Stimulated activated CD4-positive, alpha-beta T cell treated with anti-CD3 and anti-CD28 coated beads, Interleukin-1b, Interleukin-23, amount 100 ng/mL, for 24 hours (primary cell): ENCODE measurements around the gene HLA-DQA2.
A peak's percentile ranks its signal among the peaks of the same experiment; 100 is the strongest.
"Not testable (repeated sequence)": the region's sequence is repeated elsewhere in the genome, so short reads cannot be mapped to it uniquely, and the experiment has no call there.

Experiments used
- DNase-seq, 4 experiments: peaks; one replicate each; pipeline ENCODE4 v3.0.0-alpha.2; 2020; ENCODE audit warnings: low read depth in 4 of 4, low spot score in 1 of 4

The HLA-DQA2 gene

DNA sequence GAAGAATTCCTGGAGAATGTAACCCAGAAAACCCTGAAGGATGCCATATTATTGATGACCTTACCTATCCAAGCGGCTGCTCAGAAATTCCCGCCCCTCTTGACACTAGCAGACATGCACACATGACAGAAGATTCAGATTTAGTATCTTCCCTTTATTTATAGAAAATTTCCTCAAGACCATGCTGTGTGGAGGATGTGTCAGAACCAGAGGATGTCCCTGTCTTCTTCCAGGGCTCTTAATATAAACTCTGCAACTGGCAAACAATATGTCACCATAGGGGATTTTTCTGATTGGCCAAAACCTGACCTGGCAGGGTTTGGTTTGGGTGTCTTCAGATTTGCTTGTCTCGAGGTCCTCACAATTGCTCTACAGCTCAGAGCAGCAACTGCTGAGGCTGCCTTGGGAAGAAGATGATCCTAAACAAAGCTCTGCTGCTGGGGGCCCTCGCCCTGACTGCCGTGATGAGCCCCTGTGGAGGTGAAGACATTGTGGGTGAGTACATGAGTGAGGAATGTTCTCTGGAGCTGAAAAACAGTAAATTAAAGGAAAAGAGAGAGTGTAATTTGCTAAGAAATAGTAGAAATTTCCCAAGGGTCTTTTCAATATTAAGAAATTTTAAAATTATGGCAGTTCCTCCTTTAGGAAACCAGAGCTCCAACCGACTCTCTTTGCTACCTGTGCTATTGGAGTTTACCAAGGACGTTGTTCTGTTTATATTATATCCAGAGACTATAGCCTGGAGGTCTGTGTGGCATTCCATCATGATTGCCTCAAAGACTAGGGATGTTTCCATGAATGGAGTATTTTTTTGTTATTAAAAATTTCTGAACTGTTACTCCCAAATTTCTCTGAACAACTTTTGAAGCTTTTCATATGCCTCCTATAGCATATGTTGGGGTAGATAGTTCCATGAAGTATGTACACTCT lies at the start of gene HLA-DQA2:
Gene HLA-DQA2, plus strand, starts transcription at position 361 of the 930 bp plus-strand sequence. Its CDS starts 53 bp downstream, at position 414.
- DNase-seq = no peak

DNA sequence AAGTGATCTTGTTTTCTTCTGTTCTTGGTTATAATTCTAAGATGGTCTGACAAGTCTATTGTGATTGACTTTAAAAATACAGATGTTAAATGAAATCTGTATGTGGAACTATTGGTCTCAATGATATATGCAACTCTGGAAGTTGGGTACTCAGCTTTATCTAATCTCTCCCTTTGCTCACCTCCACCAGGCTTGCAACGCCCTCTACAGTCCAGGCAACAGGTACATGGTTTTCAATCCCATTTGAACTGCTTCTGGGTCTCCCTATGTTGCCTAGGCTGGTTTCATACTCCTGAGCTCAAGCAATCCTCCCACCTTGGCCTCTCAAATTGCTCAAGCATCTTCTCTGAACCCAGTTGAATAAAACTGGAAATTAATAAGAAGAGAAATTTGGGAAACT lies 49.2 kb upstream of the HLA-DQA2 start:
- peak in 2 of 4 experiments; percentile 7 to 23 for DNase-seq

DNA sequence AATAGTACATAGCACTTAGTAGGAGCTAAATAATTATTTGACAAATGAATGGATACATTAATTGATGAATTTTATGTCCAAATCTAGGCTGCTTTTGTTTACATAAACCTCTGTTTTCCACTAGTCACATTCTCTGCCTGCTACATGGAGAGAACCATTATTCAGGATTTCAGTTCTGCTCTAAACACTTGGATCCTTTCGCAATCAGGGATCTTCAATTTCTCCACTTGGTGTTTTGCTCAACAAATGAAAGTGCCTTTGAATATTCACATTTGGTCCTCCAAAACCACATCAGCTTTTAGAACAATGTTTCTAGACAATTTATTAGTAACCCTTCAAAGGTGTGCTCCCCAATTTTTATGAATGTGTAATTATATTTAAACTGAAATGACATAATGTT lies 44.2 kb upstream of the HLA-DQA2 start:
- no peak for DNase-seq

DNA sequence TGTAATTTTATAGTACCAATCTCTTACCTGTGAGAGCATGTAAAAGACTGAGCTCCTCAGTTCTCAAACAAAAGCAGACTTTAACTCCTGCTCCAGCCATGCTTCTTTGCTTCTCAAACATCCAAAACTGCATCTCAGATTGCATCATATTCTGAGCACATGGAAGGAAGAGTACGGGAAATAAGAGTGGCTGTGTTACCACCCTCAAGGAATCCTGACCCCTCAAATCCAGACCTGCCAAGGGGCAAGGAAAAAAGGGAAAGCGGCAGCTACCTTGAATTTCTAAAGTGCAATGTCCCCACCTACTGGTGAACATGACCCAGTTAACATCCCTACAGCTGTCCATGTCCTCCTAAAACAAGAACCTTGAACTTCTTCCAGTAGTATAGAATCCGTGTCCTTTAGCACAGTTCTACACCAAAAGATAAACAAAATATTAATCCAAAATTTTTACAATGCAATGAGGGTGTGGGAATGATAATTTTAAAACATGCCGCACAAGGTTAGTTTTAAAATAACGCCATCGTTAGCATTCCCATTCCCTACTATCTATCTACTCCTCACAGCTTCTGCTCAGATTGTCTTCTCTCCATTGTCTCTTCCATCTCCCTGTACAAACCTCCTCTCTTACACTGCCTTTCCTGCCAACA lies 40.7 kb upstream of the HLA-DQA2 start:
- DNase-seq = peak in 1 of 4 experiments; percentile 7

DNA sequence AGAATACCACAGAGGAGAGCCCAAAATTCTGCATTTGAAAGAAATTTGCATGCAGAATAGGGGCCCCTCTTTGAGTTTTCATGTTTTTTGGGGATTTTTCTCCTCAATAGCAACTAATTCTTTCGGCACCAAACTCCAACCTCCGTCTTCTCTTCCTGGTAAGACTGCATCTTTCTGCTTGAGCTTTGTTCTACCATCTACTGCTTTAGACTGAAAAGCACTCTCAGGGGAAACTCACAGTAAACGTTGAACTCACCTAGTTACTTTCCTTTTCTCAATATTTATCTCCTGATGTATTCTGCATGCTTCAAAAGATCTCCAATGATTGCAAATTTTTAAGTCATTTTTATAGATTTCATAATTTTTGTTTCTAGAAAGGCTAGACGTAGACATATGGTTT lies 37.8 kb upstream of the HLA-DQA2 start:
- no peak for DNase-seq

DNA sequence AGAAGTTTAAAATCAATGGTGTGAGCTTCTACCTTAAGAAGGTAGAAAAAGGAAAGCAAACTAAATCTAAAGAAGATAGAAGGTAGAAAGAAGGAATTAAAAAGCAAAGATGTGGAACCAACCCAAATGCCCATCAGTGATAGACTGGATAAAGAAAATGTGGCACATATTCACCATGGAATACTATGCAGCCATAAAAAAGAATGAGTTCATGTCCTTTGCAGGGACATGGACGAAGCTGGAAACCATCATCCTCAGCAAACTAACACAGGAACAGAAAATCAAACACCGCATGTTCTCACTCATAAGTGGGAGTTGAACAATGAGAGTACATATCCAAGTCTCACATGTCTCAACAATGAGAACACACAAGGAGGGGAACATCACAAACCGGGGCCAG lies 36.0 kb upstream of the HLA-DQA2 start:
- DNase-seq = not testable (repeated sequence)

DNA sequence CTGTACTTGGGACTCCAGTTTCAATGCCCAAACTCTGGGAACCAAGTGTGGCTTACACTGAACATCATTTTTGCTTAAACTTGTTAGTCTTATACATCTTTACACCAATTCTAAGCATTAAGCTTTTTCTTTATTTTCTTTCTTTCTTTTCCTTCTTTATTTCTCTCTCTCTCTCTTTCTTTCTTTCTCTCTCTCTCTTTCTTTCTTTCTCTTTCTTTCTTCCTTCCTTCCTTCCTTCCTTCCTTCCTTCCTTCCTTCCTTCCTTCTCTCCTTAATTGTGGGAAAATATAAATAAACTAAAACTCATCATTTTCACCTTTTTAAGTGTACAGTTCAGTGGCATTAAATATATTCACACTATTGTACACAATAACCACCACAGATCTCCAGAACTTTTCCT lies 31.6 kb upstream of the HLA-DQA2 start:
- no peak for DNase-seq

DNA sequence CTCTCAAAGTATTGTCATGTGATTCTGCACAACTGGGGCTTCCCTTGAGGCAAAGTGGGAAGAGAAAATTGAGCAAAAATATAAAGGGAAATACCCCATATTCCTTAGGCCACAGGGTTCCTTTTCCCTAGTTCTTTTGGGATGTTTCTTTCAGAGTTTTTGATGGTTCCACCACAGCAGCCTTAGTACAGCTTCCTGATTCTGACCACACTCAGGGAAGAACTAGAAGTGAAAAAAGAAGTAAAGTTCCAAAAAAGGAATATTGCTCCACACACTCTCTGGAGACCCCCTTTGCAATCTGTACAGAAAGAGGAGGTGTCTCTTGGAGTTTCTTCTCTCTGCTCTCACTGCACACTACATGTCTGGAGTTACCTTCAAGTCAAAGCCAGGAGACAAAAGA lies 27.9 kb upstream of the HLA-DQA2 start:
- DNase-seq = no peak

DNA sequence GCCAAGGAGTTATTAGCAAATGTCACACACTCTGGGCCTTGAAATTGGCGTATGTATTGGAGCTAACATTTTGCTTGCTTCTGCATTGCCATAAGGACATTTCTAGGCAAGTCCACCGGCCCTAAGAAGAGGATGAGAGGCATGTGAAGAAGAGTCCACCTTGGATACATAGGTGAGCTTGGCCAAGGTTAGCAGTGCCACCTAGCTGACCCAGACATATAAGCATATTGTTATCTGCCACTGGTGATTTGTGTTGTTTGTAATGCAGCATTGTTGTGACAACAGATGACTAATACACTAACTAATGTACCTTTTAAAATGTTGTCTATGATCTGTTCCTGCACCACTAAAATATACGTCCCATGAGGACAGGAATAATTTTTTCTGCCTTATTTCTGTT lies 24.8 kb upstream of the HLA-DQA2 start:
- no peak for DNase-seq

DNA sequence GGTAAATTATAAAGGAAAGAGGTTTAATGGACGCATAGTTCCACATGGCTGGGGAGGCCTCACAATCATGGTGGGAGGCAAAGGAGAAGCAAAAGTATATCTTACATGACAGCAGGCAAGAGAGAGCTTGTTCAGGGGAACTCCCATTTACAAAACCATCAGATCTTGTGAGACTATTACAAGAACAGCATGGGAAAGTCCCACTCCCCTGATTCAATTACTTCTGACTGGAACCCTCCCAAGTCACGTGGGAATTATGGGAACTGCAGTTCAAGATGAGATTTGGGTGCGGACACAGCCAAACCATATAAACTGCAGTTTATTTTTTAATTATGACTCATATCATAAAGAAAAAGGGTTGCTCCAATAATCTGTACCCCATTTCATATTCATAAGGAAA lies 22.3 kb upstream of the HLA-DQA2 start:
- DNase-seq = no peak

DNA sequence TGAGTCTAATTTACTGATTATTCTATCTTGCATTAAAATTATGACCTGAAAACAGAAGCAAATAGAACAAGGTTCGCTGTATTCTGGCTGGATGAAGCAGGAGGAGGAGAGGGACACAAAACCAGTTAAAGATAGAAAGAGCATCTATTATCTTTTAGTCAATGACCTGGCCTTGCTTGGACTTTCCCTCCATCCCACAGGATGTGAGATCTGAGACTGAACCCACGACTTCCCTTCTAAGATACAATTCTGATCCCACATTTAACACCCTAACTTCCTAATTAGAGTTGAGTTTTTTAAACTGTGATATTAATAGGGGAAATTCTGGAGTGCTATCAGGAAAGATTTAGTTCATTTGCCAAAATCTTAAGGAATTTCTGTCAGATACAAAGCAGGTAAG lies 3.1 kb upstream of the HLA-DQA2 start:
- no peak for DNase-seq

DNA sequence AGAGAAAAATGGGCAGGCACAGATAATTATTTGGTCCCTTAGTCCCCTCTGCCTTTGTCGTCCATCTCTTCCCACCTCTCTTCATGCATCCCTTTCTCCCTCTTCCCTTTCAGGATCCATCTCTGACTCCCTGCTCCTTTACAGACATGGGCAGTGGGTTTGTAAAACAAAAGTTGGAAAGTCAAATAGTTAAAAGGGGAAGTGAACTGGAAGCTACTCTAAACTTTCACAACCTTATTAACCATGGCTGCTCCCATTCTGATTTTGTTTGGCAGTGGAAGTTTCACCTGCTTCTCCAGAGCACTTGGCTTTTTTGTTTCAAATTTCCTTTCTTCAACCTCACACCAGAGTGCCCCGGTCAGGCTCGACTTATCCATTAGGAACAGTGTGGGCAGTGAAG lies 1.2 kb downstream of the HLA-DQA2 start:
- DNase-seq = no peak

DNA sequence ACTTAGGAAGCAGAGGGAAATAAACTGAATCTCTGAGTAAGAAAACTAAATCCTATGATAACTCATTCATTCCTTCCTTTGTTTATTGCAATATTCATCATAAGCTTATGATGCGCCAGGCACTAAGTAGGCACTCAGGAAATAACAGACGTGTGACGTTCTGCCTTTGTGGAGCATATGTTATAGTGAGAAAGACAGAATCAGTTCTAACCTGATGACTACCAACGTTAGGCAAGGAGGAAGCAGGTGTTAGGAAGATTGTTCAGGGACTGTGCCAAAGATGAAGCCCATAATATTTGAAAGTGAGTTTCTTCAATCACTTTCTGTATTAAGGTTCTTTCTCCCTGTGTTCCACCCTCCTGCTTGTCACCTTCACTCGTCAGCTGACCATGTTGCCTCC lies 3.6 kb downstream of the HLA-DQA2 start:
- no peak for DNase-seq

DNA sequence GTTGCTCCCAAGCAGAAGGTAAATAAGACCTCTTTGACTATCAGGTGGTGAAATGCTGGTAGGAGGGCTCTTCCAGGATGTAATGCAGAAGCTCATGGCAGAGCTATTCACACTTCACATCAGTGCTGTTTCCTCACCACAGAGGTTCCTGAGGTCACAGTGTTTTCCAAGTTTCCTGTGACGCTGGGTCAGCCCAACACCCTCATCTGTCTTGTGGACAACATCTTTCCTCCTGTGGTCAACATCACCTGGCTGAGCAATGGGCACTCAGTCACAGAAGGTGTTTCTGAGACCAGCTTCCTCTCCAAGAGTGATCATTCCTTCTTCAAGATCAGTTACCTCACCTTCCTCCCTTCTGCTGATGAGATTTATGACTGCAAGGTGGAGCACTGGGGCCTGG lies 4.5 kb downstream of the HLA-DQA2 start:
- DNase-seq = not testable (repeated sequence)

DNA sequence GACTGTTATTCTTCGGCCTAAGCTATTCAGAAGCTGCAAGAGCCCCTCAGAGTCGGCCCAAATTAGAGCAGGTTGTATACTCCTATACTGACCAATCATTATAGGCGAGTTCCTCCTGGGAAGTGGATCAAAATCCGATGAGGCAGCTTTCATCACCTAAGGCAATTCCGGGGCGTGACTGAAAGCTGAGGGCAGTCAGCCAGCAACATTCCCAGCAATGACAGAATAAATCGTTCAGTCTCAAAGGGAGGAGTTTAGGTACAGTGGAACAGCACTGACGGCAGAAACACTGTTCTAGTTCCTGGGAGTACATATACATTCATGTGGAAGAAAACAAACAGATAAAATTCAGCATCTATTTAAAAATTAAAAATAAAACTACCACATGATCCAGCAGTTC lies 11.4 kb downstream of the HLA-DQA2 start:
- DNase-seq = no peak

DNA sequence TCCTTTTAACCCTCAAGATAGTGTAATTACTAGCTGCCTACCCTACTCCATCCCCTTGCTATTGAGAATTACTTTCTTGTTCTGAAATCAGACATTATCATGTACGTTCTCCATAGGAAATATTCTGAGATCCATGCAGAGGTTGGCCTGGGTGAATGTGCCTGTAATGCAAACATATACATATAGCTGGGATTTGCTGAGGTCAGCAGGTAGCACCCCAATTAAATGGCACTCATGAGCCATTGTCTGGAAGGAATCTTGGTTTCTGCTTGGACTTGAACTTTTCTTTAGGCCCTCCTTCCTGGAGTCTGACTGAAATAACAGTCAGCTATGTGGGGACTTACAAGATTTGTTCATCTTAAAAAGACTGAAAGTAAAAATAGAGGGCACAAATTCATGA lies 18.5 kb downstream of the HLA-DQA2 start:
- DNase-seq = no peak

DNA sequence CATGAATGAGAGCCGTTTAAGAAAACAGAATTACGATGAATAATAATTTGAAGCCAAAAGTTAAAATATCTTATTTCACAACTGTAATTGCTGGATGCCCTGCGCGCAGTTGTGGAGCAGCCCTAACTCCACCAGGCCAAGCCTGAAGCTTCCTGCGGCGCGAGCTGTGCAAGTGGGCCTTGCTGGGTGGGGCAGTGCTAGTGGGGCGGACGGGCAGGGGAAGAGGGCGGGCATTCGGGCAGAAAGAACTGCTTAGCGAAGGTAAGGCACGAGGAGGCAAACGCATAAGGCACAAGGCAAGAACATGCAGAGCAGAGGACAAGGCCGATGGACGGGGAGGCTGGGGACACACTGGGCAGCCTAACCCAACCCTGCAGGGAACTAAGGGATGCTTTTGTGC lies 19.9 kb downstream of the HLA-DQA2 start:
- no peak for DNase-seq

DNA sequence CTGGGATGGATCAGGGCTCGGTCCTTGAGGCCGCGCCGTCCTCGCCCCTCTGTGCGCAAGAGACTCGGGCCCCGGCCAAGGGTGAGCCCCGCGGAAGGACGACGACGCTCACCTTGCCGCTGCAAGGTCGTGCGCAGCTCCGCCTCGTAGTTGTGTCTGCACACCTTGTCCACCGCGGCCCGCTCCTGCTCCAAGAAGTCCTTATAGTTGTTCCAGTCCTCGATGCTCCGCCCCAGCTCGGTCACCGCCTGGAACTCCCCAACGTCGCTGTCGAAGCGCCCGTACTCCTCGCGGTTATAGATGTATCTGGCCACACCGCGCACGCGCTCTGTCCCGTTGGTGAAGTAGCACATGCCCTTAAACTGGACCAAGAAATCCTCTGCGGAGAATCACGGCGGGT lies 20.4 kb downstream of the HLA-DQA2 start:
- DNase-seq = no peak

DNA sequence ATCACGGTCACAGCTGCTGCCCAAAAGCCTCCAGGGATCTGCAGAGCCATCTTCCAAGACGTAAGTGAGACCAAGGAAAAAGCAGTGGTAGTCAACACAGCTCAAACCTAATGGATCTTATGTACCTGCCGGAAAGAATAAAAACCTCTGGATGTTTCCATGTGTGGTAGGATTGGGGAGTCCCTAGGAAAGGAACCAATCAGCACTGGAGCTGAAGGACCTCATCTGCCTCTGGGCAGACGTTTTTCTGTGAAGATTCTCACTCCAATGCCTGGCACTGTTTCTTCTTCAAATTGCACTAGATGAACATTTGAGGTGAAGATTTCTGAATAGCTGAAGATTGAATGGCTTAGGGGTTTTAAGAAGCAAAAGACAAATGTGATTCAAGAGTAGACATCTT lies 22.2 kb downstream of the HLA-DQA2 start, which contains the start of gene HLA-DQB2:
Gene HLA-DQB2, minus strand, starts transcription at position 112 of the 400 bp plus-strand sequence. Its CDS starts 62 bp downstream, at position 50.
- DNase-seq = no peak

DNA sequence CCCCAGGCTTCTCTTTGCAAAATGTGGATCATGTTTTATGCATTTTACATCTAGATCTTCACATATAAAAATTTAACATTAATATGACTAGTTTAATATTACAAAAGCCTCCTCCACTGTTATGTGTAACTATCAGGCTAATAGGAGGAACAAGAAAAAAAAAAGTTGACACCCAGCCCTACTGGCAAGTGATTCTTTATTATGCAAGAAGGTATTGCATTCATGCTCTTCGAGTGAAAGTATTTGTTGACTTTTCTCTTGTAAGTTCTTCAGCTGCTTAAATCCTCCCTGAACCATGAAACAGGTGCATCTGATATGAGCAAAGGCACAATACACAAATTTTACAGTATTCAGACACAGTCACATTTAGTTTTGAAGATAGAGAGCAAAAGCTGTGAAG lies 22.9 kb downstream of the HLA-DQA2 start:
- no peak for DNase-seq

DNA sequence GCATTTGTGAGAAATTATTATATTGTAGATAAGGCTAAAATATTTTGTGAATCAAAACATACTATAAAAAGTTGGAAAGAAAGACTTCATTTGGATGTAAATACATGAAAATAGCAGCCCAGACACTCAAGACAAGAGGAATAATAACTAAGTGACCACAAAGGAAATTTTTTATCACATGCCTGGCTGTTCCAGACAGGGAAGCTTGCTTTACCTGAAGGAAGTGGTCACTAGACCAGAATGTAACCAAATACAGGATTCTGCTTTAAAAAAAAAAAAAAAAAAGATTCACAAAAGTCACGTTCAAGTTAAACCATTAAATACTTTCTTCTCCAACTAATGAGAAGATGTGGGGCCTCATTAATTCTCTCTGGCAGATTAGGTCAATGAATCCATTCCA lies 31.5 kb downstream of the HLA-DQA2 start:
- no peak for DNase-seq

DNA sequence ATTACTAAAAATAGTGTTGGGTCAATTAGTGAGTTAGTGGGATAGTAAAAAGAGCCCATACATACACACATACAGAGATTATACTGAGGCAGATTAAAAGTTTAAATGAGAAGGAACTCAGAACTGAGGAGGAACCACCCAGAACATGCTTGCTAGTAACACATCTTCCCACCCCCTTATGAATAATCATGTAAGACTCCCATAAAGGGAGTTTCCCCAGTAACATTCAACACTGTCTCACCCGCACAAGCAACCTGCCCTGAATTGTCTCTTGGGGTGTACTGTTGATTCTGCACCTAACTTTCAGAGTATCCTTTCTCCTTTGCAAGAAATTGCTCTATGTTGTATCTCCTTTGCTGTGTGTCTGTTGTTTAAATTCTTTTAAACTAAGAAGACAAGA lies 33.2 kb downstream of the HLA-DQA2 start:
- DNase-seq = no peak
